GM21786 (cell line): Measurements from ENCODE around the gene RAB11FIP2.

Experiments
- ATAC-seq: cut with Tn5 transposase; IDR thresholded peaks from one replicate; pipeline ENCODE4 v1.9.1; 2021; ENCODE audit not compliant: unreplicated experiment

RAB11FIP2 gene

GRCh38 chr10:117987244-117987909, 59.4 kb downstream of the RAB11FIP2 start:
- no peak for ATAC-seq

- ATAC-seq = no peak
Measured at GRCh38 chr10:117983961-117984360, 62.8 kb downstream of the RAB11FIP2 start.

GRCh38 chr10:117980755-117981702, 65.7 kb downstream of the RAB11FIP2 start:
- no peak for ATAC-seq

- ATAC-seq = no peak
Measured at GRCh38 chr10:117980216-117980615, 66.5 kb downstream of the RAB11FIP2 start.

GRCh38 chr10:117972168-117972837, 74.4 kb downstream of the RAB11FIP2 start:
- no peak for ATAC-seq

GRCh38 chr10:117970962-117971361, 75.8 kb downstream of the RAB11FIP2 start:
- ATAC-seq = no peak

- no peak for ATAC-seq
Measured at GRCh38 chr10:117969592-117969991, 77.1 kb downstream of the RAB11FIP2 start.

GRCh38 chr10:117968354-117969182, 78.2 kb downstream of the RAB11FIP2 start:
- no peak for ATAC-seq

GRCh38 chr10:117967149-117967650, 79.5 kb downstream of the RAB11FIP2 start:
- ATAC-seq = no peak

- ATAC-seq = no peak
Measured at GRCh38 chr10:117965984-117966383, 80.8 kb downstream of the RAB11FIP2 start.

- ATAC-seq = no peak
Measured at GRCh38 chr10:117964536-117964935, 82.2 kb downstream of the RAB11FIP2 start.

- ATAC-seq = no peak
Measured at GRCh38 chr10:117960345-117960935, 86.3 kb downstream of the RAB11FIP2 start.

GRCh38 chr10:117956972-117957371, 89.8 kb downstream of the RAB11FIP2 start:
- no peak for ATAC-seq

- no peak for ATAC-seq
Measured at GRCh38 chr10:117955176-117955575, 91.6 kb downstream of the RAB11FIP2 start.
